Naive B cell (primary cell): Measurements from ENCODE around the gene GPR141. TPM values are rescaled to one million over a fixed set of nuclear protein-coding genes. Genes with fewer than 3 reads are reported as not detected.

ENCODE experiments used
- ATAC-seq, 2 donors: fragments of 150-1000 bp; cut with Tn5 transposase; 2 replicates each; pipeline ENCODE4 v1.10.0; 2021; ENCODE audit warnings: low read depth in 2 of 2, mild to moderate bottlenecking in 2 of 2, moderate library complexity in 2 of 2
- DNase-seq: peaks from one replicate; pipeline ENCODE4 v3.0.0; 2022
- H3K27ac Mint-ChIP-seq, 6 donors: one replicate each; pipeline ENCODE4 v1.8.0; 2020 to 2022; ENCODE audit warnings: mild to moderate bottlenecking in 6 of 6, mixed read lengths in 6 of 6, moderate library complexity in 5 of 6, inconsistent platforms in 2 of 6
- H3K27me3 Mint-ChIP-seq, 3 donors: one replicate each; pipeline ENCODE4 v1.8.0; 2021 to 2022; ENCODE audit warnings: mixed read lengths in 3 of 3, mild to moderate bottlenecking in 1 of 3
- H3K36me3 Mint-ChIP-seq, 2 donors: one replicate each; pipeline ENCODE4 v1.8.0; 2020 to 2022; ENCODE audit warnings: mixed read lengths in 2 of 2, inconsistent platforms in 1 of 2, mild to moderate bottlenecking in 1 of 2
- H3K4me1 Mint-ChIP-seq, 3 donors: one replicate each; pipeline ENCODE4 v1.8.0; 2020 to 2022; ENCODE audit warnings: mixed read lengths in 3 of 3, inconsistent platforms in 1 of 3, mild to moderate bottlenecking in 1 of 3, moderate library complexity in 1 of 3
- H3K4me3 Mint-ChIP-seq, 8 donors: one replicate each; pipeline ENCODE4 v1.8.0; 2020 to 2022; ENCODE audit warnings: mild to moderate bottlenecking in 8 of 8, mixed read lengths in 8 of 8, moderate library complexity in 8 of 8, inconsistent platforms in 2 of 8
- H3K9me3 Mint-ChIP-seq, 7 donors: one replicate each; pipeline ENCODE4 v1.8.0; 2020 to 2022; ENCODE audit warnings: mixed read lengths in 7 of 7, mild to moderate bottlenecking in 5 of 7, inconsistent platforms in 2 of 7, moderate library complexity in 1 of 7
- polyA plus RNA-seq, 6 donors: library from polyadenylated mRNA; unstranded; fragments of 300-500 nt; fragmentation: Illumina TruSeq; gene quantifications; one replicate each; pipeline ENCODE4 v1.2.3, GENCODE V29; 2021; ENCODE audit warnings: low read depth in 6 of 6

Gene GPR141
- polyA plus RNA-seq, 6 donors from 2014 or later: 0.35 TPM; not detected in 5

GRCh38 chr7:37781156-37781555 lies 97.6 kb downstream of the GPR141 start:
- no peak overlapping the region for H3K4me3 Mint-ChIP-seq
- DNase-seq (no peak), ATAC-seq (no peak)
- peaks cover 0 to 4% (median 0%) of the 10 kb centered on the region in 3 donors for H3K27me3 Mint-ChIP-seq
- H3K36me3 Mint-ChIP-seq: peaks cover 11 to 20% of the 10 kb centered on the region in 2 donors
- H3K27ac Mint-ChIP-seq: peak overlapping the region in 1 of 6 donors; percentile 44
- peaks cover 10 to 25% (median 19%) of the 10 kb centered on the region in 3 donors for H3K4me1 Mint-ChIP-seq
- peaks cover 13 to 27% (median 20%) of the 10 kb centered on the region in 7 donors for H3K9me3 Mint-ChIP-seq

DNA sequence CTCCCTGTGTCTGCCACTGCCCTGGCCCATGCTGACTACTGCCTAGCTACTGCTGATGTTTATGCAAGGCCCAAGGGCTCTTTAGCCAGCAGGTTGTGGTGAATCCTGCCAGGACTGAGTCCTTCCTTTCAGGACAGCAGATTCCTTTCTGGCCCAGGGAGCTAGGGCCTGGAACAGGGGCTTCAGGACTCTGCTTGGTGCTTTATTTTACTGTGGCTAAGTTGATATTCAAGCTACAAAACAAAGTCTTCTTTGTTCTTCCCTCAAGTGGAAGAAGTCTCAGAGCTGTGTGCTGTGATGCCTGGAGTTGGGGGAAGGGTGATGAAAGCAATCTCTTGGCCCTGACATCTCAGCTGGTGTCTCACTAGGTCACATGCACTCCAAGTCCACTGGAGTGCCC lies 98.6 kb downstream of the GPR141 start:
- ATAC-seq: no peak
- Mint-ChIP-seq H3K4me3 (peak overlapping the region in 1 of 8 donors; percentile 31), H3K4me1 (peaks cover 16 to 34% (median 25%) of the 10 kb centered on the region in 3 donors), H3K9me3 (peaks cover 10 to 18% (median 13%) of the 10 kb centered on the region in 7 donors), H3K36me3 (peaks cover 6 to 14% of the 10 kb centered on the region in 2 donors), H3K27me3 (peaks cover 0 to 4% (median 0%) of the 10 kb centered on the region in 3 donors), H3K27ac (no peak overlapping the region)
- DNase-seq: no peak

DNA sequence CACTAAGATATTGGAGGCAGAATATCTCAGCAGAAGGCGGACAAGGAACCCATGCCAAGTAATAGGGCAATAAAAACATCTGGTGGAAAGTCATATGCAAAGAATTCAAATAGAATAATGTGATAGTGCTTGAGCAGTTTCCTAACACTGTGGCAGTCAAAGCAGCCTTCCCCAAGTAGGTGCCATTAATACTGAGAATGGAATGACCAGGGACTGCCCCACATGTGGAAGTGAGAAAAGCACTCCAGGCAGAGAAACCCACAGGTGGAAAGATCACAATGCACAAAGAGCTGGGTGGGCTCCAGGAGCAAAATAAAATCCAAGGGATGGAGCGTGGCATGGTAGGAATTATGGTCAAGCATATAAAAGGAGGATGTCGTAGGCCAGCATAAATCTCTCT lies 100.4 kb downstream of the GPR141 start:
- DNase-seq: no peak
- peaks cover 19 to 39% (median 25%) of the 10 kb centered on the region in 3 donors for H3K4me1 Mint-ChIP-seq
- H3K27me3 Mint-ChIP-seq: peaks cover 0 to 4% (median 0%) of the 10 kb centered on the region in 3 donors
- H3K4me3 Mint-ChIP-seq: no peak overlapping the region
- H3K27ac Mint-ChIP-seq: no peak overlapping the region
- no peak for ATAC-seq
- peaks cover 0 to 4% (median 0%) of the 10 kb centered on the region in 7 donors for H3K9me3 Mint-ChIP-seq
- H3K36me3 Mint-ChIP-seq: no peaks in the 10 kb centered on the region

DNA sequence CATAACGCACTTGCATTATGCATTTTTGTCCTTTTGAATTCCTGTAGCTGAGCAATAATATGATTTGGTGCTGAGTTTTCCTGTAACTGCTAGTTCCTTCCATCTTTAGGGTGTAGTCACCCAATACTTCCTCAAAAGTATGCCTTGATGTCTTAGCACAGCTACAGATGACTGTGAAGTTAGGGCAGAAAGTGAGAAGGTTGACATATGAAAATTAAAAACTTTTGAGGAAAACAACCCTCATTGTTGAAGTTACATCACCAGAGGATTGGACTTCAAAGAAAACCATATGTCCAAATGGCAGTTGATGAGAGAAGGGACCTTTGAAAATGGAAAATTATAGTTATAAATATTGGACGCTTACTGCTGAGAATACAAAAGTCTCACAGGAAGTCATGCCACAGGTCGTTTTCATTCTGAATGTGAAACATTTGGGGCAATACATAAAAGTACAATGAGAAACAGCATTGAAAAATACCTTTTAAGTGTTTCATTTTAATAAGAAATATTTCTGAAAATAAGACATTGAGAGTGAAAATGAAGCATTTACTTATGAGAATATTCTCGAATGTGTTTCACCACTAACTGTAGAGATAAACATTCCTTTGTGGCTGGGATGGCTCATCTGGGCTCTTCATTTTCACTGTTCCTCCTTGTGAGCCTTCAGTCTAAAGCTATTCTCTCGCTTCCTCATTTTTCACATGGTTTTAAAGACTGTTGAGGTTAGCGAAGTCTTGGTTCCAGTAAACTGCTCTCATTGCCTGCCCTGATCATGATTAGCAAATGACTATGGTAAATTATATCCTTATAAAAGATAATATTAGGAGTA lies 103.4 kb downstream of the GPR141 start:
- DNase-seq: peak; percentile 58
- peak; percentile 93 for ATAC-seq
- peaks cover 19 to 38% (median 25%) of the 10 kb centered on the region in 3 donors for H3K4me1 Mint-ChIP-seq
- peak overlapping the region; percentile 30 to 97 (median 86) for H3K27ac Mint-ChIP-seq
- H3K4me3 Mint-ChIP-seq: peak overlapping the region; percentile 59 to 93 (median 72)
- peaks cover 0 to 4% (median 0%) of the 10 kb centered on the region in 7 donors for H3K9me3 Mint-ChIP-seq
- no peaks in the 10 kb centered on the region for H3K36me3 Mint-ChIP-seq
- H3K27me3 Mint-ChIP-seq: no peaks in the 10 kb centered on the region

Other genes with a start within 250 kb of the GPR141 start
- 10 to 100 TPM; 42.8 to 69.9 (median 59.5) TPM for gene ELMO1, start 234.9 kb upstream of the GPR141 start, polyA plus RNA-seq
- not detected for gene NME8, start 164.8 kb downstream of the GPR141 start, polyA plus RNA-seq
- gene SFRP4, start 233.1 kb downstream of the GPR141 start, polyA plus RNA-seq: not detected
- under 1 TPM in 2 of 6 donors, not detected in 4; 0.41 to 0.48 TPM for gene EPDR1, start 236.9 kb downstream of the GPR141 start, polyA plus RNA-seq